SK-N-SH (cell line): ENCODE data around the gene PEX5.

Source experiments
- EP300 ChIP-seq, 2 experiments: IDR thresholded peaks; 2 replicates each; pipeline versions ENCODE4 v1.4.0 to v1.6.1; 2012; ENCODE audit warnings: borderline replicate concordance in 1 of 2, low read depth in 1 of 2, low read length in 1 of 2
- SIN3A ChIP-seq: IDR thresholded peaks from 2 replicates; pipeline ENCODE4 v1.6.1; 2012; ENCODE audit warnings: low read depth, mild to moderate bottlenecking, low read length, moderate library complexity, borderline replicate concordance
- TF ChIP-seq, protein P1 (sequence below): fragments of 200-600 bp; sonication (generic); IDR thresholded peaks from 2 replicates; pipeline ENCODE4 v1.6.1; 2017; ENCODE audit warnings: antibody characterized with exemption, mild to moderate bottlenecking, moderate library complexity
- TF ChIP-seq, protein P2 (sequence below): IDR thresholded peaks from 2 replicates; pipeline ENCODE4 v1.6.1; 2012; ENCODE audit warnings: mild to moderate bottlenecking, low read depth, low read length, moderate library complexity

DNA sequence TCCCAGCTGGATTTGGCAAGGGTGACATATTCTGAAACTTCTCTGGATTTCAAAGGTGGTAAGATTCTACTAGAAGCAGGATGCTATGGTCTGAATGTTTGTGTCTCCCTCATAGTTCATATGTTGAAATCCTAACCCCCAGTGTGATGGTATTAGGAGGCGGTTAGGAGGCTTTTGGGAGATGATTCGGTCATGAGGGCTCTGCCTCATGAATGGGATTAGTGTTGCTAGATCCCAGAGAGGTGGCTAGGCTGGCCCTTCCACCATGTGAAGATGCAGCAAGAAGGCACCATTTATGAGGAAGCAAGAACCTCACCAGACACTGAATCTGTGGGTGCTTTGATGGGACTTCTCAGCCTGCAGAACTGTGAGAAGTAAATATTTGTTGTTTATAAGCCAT lies 11.0 kb upstream of the PEX5 start:
- TF ChIP-seq EP300 (IDR thresholded peaks at IDR 0.05; ENCODE audit: borderline replicate concordance in 1 of 2, low read depth in 1 of 2, low read length in 1 of 2): no peak
- TF ChIP-seq, protein P1, sequence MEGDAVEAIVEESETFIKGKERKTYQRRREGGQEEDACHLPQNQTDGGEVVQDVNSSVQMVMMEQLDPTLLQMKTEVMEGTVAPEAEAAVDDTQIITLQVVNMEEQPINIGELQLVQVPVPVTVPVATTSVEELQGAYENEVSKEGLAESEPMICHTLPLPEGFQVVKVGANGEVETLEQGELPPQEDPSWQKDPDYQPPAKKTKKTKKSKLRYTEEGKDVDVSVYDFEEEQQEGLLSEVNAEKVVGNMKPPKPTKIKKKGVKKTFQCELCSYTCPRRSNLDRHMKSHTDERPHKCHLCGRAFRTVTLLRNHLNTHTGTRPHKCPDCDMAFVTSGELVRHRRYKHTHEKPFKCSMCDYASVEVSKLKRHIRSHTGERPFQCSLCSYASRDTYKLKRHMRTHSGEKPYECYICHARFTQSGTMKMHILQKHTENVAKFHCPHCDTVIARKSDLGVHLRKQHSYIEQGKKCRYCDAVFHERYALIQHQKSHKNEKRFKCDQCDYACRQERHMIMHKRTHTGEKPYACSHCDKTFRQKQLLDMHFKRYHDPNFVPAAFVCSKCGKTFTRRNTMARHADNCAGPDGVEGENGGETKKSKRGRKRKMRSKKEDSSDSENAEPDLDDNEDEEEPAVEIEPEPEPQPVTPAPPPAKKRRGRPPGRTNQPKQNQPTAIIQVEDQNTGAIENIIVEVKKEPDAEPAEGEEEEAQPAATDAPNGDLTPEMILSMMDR: no peak
- TF ChIP-seq, protein P2, sequence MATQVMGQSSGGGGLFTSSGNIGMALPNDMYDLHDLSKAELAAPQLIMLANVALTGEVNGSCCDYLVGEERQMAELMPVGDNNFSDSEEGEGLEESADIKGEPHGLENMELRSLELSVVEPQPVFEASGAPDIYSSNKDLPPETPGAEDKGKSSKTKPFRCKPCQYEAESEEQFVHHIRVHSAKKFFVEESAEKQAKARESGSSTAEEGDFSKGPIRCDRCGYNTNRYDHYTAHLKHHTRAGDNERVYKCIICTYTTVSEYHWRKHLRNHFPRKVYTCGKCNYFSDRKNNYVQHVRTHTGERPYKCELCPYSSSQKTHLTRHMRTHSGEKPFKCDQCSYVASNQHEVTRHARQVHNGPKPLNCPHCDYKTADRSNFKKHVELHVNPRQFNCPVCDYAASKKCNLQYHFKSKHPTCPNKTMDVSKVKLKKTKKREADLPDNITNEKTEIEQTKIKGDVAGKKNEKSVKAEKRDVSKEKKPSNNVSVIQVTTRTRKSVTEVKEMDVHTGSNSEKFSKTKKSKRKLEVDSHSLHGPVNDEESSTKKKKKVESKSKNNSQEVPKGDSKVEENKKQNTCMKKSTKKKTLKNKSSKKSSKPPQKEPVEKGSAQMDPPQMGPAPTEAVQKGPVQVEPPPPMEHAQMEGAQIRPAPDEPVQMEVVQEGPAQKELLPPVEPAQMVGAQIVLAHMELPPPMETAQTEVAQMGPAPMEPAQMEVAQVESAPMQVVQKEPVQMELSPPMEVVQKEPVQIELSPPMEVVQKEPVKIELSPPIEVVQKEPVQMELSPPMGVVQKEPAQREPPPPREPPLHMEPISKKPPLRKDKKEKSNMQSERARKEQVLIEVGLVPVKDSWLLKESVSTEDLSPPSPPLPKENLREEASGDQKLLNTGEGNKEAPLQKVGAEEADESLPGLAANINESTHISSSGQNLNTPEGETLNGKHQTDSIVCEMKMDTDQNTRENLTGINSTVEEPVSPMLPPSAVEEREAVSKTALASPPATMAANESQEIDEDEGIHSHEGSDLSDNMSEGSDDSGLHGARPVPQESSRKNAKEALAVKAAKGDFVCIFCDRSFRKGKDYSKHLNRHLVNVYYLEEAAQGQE: no peak
- no peak for TF ChIP-seq SIN3A
